Ammon's horn (tissue), 1 donor: ENCODE results near the gene WDR26.
"Not testable (repeated sequence)": the region's sequence is repeated elsewhere in the genome, so short reads cannot be mapped to it uniquely, and the experiment has no call there.

Source experiments
- DNase-seq: peaks from one replicate; pipeline ENCODE4 v3.0.0-alpha.2; 2016; ENCODE audit warnings: low spot score

WDR26 gene

DNA sequence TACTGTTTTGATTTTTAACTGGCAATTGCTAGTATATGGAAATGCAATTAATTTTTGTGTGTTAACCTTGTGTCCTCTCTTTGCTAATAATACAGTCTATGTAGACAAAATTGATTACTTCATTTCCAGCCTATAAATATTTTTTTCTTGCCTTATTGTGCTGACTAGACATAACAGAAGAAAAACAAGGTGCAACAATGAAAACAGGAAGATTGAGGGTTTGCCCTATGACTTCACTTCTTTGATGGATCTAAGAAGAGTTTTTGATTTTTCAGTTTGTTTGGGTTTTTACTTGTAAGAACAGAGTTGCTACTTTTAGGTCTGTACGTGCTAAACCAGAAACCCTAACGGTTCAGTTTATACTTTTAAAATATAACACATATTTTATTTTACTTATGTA, 86.5 kb downstream of the WDR26 start:
- no peak for DNase-seq

DNA sequence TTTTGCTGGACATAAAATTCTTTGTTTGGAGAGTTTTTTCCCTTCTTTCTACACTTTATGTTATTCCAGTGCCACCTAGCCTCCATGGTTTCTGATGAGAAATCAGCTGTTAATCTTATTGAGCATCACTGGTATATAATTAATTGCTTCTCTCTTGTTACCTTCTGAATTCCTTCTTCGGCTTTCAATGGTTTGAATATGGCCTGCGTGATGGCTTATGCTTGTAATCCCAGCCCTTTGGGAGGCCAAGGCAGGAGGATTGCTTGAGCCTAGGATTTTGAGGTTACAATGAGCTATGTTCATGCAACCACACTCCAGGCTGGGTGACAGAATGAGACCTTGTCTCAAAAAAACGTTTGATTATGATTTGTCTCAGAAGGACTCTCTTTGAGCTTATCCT, 90.9 kb downstream of the WDR26 start:
- DNase-seq, result no peak

DNA sequence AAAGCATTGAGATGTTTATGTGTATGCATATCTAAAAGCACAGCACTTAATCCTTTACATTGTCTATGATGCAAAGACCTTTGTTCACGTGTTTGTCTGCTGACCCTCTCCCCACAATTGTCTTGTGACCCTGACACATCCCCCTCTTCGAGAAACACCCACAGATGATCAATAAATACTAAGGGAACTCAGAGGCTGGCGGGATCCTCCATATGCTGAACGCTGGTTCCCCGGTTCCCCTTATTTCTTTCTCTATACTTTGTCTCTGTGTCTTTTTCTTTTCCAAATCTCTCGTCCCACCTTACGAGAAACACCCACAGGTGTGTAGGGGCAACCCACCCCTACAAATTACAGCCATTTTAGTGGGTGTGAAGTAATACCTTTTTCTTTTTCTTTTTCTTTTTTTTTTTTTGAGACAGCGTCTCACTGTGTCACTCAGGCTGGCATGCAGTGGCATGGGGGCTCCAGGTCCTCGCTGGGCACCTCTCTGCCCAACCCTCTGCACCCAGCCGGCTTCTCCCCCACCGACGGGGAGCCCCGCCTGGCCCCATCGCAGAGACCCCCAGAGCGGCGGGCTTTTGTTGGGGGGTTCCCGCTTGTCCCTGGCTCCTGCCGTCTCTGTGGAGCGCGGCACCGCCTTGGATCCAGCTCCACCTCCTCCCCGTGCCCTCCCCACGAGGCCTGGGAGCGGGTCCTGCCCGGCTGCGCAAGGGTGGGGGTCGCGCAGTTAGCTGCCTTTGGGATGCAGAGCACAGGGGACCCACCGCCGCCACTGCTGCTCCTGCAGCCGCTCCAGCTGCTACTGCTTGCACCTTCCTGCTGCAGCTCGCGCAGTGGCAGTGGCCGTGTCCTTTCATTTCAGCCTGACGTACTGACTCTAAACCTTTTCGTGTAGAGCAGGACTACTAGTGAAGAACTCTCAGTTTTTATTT, 93.9 kb downstream of the WDR26 start:
- DNase-seq, result not testable (repeated sequence)

DNA sequence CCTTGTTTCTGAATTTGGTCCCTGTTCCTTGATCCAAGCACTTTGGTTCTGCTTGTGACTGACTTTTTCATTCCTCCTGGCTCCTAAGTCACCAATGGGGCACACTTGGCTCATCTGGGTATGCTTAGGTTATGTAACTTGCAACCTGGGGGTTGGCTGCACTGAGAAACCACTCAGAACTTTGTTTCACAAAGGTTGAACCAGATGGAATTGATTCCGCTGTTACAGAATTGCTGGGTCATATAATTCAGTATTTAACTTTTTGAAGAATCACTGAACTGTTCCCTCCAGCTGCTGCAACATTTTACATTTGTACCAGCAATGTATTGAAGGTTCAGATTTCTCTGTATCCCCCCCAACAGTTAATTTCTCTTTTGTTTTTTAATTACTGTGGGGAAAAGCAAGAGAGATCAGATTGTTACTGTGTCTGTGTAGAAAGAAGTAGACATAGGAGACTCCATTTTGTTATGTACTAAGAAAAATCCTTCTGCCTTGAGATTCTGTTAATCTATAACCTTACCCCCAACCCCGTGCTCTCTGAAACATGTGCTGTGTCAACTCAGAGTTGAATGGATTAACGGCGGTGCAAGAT, 95.1 kb downstream of the WDR26 start:
- DNase-seq, result no peak

DNA sequence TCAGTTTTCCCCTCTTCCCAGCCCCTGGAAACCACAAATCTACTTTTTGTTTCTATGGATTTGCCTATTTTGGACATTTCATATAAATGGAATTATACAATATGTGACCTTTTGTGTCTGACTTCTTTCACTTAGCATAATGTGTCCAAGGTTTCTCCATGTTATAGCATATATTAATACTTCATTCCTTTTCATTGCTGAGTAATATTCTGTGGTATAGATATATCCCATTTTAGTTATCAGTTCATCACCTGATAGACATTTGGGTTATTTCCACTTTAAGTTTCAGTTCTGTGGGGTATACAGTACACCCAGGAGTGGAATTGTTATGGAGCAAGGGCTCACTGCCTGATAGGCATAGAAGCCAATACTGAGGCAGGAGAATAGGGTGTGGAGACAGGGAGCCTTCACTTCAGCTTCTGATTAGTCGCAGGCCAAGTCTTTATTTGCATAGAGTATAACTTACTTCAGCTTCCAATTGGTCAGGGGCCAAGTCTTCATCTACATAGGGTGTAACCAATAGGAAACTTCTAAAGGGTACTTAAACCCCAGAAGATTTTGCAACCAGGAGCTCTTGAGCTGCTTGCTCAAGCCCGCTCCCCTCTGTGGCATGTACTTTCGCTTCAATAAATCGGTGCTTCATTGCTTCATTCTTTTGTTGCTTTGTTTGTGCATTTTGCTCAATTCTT, 96.3 kb downstream of the WDR26 start:
- no peak for DNase-seq
